ENCODE data around the gene BRD7.

DNA sequence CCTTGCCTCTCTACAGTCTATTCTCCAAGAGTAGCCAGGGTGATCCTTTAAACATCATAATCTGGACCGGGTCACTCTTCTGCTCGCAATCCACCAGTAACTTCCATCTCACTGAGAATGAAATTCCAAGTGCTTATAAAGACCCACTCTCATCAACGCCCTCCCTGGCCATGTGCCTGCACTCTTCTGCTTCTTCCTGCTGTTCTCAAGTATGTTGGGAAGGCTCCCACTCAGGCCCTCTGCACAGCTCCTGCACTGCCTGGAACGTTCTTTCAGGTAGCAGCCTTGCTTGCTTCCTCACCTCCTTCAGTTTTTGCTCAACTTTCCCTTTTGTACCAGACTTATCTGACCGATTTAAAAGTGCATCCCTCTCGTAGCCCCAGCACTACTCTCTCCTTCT, 44.4 kb downstream of the BRD7 start:
- TF ChIP-seq, protein P1, sequence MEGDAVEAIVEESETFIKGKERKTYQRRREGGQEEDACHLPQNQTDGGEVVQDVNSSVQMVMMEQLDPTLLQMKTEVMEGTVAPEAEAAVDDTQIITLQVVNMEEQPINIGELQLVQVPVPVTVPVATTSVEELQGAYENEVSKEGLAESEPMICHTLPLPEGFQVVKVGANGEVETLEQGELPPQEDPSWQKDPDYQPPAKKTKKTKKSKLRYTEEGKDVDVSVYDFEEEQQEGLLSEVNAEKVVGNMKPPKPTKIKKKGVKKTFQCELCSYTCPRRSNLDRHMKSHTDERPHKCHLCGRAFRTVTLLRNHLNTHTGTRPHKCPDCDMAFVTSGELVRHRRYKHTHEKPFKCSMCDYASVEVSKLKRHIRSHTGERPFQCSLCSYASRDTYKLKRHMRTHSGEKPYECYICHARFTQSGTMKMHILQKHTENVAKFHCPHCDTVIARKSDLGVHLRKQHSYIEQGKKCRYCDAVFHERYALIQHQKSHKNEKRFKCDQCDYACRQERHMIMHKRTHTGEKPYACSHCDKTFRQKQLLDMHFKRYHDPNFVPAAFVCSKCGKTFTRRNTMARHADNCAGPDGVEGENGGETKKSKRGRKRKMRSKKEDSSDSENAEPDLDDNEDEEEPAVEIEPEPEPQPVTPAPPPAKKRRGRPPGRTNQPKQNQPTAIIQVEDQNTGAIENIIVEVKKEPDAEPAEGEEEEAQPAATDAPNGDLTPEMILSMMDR (conservative IDR thresholded peaks at IDR 0.05; ENCODE audit: low read depth, low read length) = no peak
- TF ChIP-seq, protein P2, sequence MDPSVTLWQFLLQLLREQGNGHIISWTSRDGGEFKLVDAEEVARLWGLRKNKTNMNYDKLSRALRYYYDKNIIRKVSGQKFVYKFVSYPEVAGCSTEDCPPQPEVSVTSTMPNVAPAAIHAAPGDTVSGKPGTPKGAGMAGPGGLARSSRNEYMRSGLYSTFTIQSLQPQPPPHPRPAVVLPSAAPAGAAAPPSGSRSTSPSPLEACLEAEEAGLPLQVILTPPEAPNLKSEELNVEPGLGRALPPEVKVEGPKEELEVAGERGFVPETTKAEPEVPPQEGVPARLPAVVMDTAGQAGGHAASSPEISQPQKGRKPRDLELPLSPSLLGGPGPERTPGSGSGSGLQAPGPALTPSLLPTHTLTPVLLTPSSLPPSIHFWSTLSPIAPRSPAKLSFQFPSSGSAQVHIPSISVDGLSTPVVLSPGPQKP (IDR thresholded peaks at IDR 0.05; ENCODE audit: borderline replicate concordance, low read depth, low read length) = no peak
- TF ChIP-seq SMC3 (IDR thresholded peaks at IDR 0.05; ENCODE audit: low read depth, low read length) (no peak), POLR2A (IDR thresholded peaks at IDR 0.05; ENCODE audit: low read depth, low read length) (no peak), RAD21 (IDR thresholded peaks at IDR 0.05; ENCODE audit: low read length) (no peak), RCOR1 (IDR thresholded peaks at IDR 0.05; ENCODE audit: insufficient replicate concordance, low read length) (no peak)

All from IMR-90 (cell line).